WTC11 (cell line): ENCODE measurements around the gene WDR76. TPM values are rescaled to one million over a fixed set of nuclear protein-coding genes. Genes with fewer than 3 reads are reported as not detected.

ENCODE experiments used
- ATAC-seq: fragments of 200-7000 bp; cut with Tn5 transposase; 2 replicates; pipeline ENCODE4 v1.10.0; 2021; ENCODE audit warnings: mild to moderate bottlenecking, moderate library complexity
- CTCF ChIA-PET: fragments of 300-600 bp; sonication (Branson Sonifier 250); formaldehyde crosslinking; loops from one replicate; lab custom pipeline; 2021; ENCODE audit warnings: antibody characterized with exemption; lab: Charles Lee
- POLR2A ChIA-PET: fragments of 350-600 bp; sonication (Branson Sonifier 250); formaldehyde crosslinking; loops from one replicate; lab custom pipeline; 2021; ENCODE audit warnings: antibody characterized with exemption; lab: Charles Lee
- DNase-seq: peaks from one replicate; pipeline ENCODE4 v3.0.0; 2021; ENCODE audit warnings: low spot score
- H3K27ac Mint-ChIP-seq: 2 replicates; pipeline ENCODE4 v1.8.0; 2021; ENCODE audit warnings: mixed read lengths
- H3K27me3 Mint-ChIP-seq: 2 replicates; pipeline ENCODE4 v1.8.0; 2021; ENCODE audit warnings: low read depth, mild to moderate bottlenecking, moderate library complexity, mixed read lengths
- H3K36me3 Mint-ChIP-seq: 2 replicates; pipeline ENCODE4 v1.8.0; 2021; ENCODE audit warnings: mixed read lengths
- H3K4me1 Mint-ChIP-seq: 2 replicates; pipeline ENCODE4 v1.8.0; 2022; ENCODE audit warnings: mixed read lengths
- H3K4me3 Mint-ChIP-seq: 2 replicates; pipeline ENCODE4 v1.8.0; 2021; ENCODE audit warnings: mild to moderate bottlenecking, moderate library complexity, mixed read lengths
- H3K9me3 Mint-ChIP-seq: 2 replicates; pipeline ENCODE4 v1.8.0; 2021; ENCODE audit warnings: mixed read lengths
- ESRRA ChIP-seq: sonication (generic); formaldehyde crosslinking; IDR thresholded peaks from 2 replicates; pipeline ENCODE4 v1.8.1; 2022; ENCODE audit warnings: mild to moderate bottlenecking, missing genetic modification reagents, borderline replicate concordance
- GRHL2 ChIP-seq: fragments of 250-450 bp; sonication (Bioruptor Pico); IDR thresholded peaks from 2 replicates; pipeline ENCODE4 v1.8.0; 2022; ENCODE audit warnings: mild to moderate bottlenecking, moderate library complexity; ENCODE audit not compliant: insufficient replicate concordance, severe bottlenecking
- HMGA2 ChIP-seq: fragments of 250-450 bp; sonication (Bioruptor Pico); IDR thresholded peaks from 2 replicates; pipeline ENCODE4 v1.4.0; 2021; ENCODE audit warnings: mild to moderate bottlenecking, moderate library complexity
- JUN ChIP-seq: sonication (generic); formaldehyde crosslinking; IDR thresholded peaks from 2 replicates; pipeline ENCODE4 v1.8.0; 2023; ENCODE audit warnings: mild to moderate bottlenecking, missing genetic modification reagents
- NFE2L1 ChIP-seq: sonication (generic); formaldehyde crosslinking; IDR thresholded peaks from 2 replicates; pipeline ENCODE4 v1.8.1; 2023; ENCODE audit warnings: missing genetic modification reagents
- NFYB ChIP-seq: sonication (generic); formaldehyde crosslinking; conservative IDR thresholded peaks from 2 replicates; pipeline ENCODE4 v1.8.0; 2022; ENCODE audit warnings: low read depth, missing genetic modification reagents
- RORB ChIP-seq: fragments of 250-450 bp; sonication (Bioruptor Pico); IDR thresholded peaks from 2 replicates; pipeline ENCODE4 v1.9.0; 2021; ENCODE audit warnings: mild to moderate bottlenecking
- TEAD1 ChIP-seq: sonication (generic); formaldehyde crosslinking; IDR thresholded peaks from 2 replicates; pipeline ENCODE4 v1.8.0; 2022; ENCODE audit warnings: mild to moderate bottlenecking, missing genetic modification reagents
- TP53 ChIP-seq: sonication (generic); formaldehyde crosslinking; IDR thresholded peaks from 2 replicates; pipeline ENCODE4 v1.8.1; 2023; ENCODE audit warnings: mild to moderate bottlenecking, missing genetic modification reagents
- total RNA-seq: library from RNA; stranded (reverse); gene quantifications from 3 replicates; pipeline ENCODE4 v1.2.3, GENCODE V29; 2021
- TF ChIP-seq, protein P1 (sequence below): sonication (generic); formaldehyde crosslinking; IDR thresholded peaks from 2 replicates; pipeline ENCODE4 v1.8.0; 2023; ENCODE audit warnings: mild to moderate bottlenecking, missing genetic modification reagents
- TF ChIP-seq, protein P2 (sequence below): sonication (generic); formaldehyde crosslinking; IDR thresholded peaks from 2 replicates; pipeline ENCODE4 v1.8.0; 2022; ENCODE audit warnings: mild to moderate bottlenecking, missing genetic modification reagents
- TF ChIP-seq, protein P3 (sequence below): fragments of 250-450 bp; sonication (Bioruptor Pico); IDR thresholded peaks from 2 replicates; pipeline ENCODE4 v1.8.0; 2021; ENCODE audit warnings: mild to moderate bottlenecking
- TF ChIP-seq, protein P4 (sequence below): sonication (generic); formaldehyde crosslinking; conservative IDR thresholded peaks from 2 replicates; pipeline ENCODE4 v1.8.1; 2023; ENCODE audit warnings: mild to moderate bottlenecking, low read depth, missing genetic modification reagents, moderate library complexity
- TF ChIP-seq, protein P5 (sequence below): fragments of 200-600 bp; IDR thresholded peaks from 2 replicates; pipeline ENCODE4 v1.8.0; 2022; ENCODE audit warnings: antibody characterized with exemption
- TF ChIP-seq, protein P6 (sequence below): sonication (generic); formaldehyde crosslinking; IDR thresholded peaks from 2 replicates; pipeline ENCODE4 v1.8.0; 2022; ENCODE audit warnings: mild to moderate bottlenecking, missing genetic modification reagents
- TF ChIP-seq, protein P7 (sequence below): sonication (generic); formaldehyde crosslinking; IDR thresholded peaks from 2 replicates; pipeline ENCODE4 v1.8.0; 2022; ENCODE audit warnings: mild to moderate bottlenecking, missing genetic modification reagents

The WDR76 gene
- total RNA-seq, 1 experiment from 2014 or later, result 16.2 TPM

DNA sequence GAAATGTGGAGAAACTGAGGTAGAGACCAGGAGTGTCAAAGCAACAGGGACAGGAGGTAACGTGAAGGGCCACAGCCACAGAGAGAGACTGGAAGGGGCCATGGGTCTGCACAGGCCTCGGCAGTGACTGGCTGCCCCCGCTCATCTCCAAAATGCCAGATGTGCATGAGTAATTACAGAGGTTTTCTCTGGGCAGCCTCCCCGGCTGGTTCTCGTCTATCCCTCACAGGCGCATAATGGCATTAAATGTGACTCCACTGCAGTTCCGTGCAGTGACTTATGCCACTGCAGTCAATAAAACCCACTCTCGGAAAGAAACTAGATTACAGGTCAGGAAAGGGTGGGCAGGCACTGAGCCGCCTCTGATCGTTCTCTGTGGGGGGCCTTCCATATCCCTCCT is 74.7 kb downstream of the WDR76 start (continued):
- TF ChIP-seq GRHL2 (CRISPR knock-in tag), result no peak
- TF ChIP-seq JUN (CRISPR knock-in tag), result no peak
- no peak for TF ChIP-seq RORB (CRISPR knock-in tag)
- TF ChIP-seq TP53 (CRISPR knock-in tag), result no peak
- TF ChIP-seq HMGA2, result no peak
- TF ChIP-seq ESRRA (CRISPR knock-in tag), result no peak
- TF ChIP-seq, protein P1, sequence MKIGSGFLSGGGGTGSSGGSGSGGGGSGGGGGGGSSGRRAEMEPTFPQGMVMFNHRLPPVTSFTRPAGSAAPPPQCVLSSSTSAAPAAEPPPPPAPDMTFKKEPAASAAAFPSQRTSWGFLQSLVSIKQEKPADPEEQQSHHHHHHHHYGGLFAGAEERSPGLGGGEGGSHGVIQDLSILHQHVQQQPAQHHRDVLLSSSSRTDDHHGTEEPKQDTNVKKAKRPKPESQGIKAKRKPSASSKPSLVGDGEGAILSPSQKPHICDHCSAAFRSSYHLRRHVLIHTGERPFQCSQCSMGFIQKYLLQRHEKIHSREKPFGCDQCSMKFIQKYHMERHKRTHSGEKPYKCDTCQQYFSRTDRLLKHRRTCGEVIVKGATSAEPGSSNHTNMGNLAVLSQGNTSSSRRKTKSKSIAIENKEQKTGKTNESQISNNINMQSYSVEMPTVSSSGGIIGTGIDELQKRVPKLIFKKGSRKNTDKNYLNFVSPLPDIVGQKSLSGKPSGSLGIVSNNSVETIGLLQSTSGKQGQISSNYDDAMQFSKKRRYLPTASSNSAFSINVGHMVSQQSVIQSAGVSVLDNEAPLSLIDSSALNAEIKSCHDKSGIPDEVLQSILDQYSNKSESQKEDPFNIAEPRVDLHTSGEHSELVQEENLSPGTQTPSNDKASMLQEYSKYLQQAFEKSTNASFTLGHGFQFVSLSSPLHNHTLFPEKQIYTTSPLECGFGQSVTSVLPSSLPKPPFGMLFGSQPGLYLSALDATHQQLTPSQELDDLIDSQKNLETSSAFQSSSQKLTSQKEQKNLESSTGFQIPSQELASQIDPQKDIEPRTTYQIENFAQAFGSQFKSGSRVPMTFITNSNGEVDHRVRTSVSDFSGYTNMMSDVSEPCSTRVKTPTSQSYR (CRISPR knock-in tag), result no peak

DNA sequence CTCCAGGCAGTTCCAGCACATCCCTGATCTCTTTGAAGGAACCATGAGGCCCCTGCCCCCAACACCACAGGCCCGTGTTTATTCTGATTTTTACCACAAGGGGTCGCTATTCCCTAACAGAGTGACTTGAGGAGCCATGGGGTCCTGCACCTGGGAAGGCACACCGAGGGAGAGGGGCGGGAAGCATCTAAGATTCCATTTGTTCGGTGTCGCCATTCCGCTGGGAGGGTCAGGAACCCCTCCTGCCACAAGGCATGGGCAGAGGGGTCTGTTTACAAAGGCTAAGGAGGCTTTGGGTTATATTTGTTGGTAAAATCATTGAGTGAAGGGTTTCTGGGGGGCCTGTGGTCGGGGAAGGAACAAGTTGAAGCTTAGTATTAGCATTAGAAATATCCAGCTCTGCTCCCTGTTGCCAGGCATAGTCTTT is 77.1 kb downstream of the WDR76 start:
- no peaks in the 10 kb centered on the region for H3K27me3 Mint-ChIP-seq
- peaks cover 17% of the 10 kb centered on the region for H3K4me1 Mint-ChIP-seq
- TF ChIP-seq, protein P2, sequence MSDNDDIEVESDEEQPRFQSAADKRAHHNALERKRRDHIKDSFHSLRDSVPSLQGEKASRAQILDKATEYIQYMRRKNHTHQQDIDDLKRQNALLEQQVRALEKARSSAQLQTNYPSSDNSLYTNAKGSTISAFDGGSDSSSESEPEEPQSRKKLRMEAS (CRISPR knock-in tag), result no peak; the same call in 1 of the 2 replicates
- TF ChIP-seq, protein P3, sequence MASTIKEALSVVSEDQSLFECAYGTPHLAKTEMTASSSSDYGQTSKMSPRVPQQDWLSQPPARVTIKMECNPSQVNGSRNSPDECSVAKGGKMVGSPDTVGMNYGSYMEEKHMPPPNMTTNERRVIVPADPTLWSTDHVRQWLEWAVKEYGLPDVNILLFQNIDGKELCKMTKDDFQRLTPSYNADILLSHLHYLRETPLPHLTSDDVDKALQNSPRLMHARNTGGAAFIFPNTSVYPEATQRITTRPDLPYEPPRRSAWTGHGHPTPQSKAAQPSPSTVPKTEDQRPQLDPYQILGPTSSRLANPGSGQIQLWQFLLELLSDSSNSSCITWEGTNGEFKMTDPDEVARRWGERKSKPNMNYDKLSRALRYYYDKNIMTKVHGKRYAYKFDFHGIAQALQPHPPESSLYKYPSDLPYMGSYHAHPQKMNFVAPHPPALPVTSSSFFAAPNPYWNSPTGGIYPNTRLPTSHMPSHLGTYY (CRISPR knock-in tag), result no peak
- TF ChIP-seq, protein P4, sequence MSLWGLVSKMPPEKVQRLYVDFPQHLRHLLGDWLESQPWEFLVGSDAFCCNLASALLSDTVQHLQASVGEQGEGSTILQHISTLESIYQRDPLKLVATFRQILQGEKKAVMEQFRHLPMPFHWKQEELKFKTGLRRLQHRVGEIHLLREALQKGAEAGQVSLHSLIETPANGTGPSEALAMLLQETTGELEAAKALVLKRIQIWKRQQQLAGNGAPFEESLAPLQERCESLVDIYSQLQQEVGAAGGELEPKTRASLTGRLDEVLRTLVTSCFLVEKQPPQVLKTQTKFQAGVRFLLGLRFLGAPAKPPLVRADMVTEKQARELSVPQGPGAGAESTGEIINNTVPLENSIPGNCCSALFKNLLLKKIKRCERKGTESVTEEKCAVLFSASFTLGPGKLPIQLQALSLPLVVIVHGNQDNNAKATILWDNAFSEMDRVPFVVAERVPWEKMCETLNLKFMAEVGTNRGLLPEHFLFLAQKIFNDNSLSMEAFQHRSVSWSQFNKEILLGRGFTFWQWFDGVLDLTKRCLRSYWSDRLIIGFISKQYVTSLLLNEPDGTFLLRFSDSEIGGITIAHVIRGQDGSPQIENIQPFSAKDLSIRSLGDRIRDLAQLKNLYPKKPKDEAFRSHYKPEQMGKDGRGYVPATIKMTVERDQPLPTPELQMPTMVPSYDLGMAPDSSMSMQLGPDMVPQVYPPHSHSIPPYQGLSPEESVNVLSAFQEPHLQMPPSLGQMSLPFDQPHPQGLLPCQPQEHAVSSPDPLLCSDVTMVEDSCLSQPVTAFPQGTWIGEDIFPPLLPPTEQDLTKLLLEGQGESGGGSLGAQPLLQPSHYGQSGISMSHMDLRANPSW (CRISPR knock-in tag), result no peak
- TF ChIP-seq TEAD1 (CRISPR knock-in tag), result peak; percentile 33; the same call in 1 of the 2 replicates
- TF ChIP-seq NFYB, result no peak
- TF ChIP-seq, protein P5, sequence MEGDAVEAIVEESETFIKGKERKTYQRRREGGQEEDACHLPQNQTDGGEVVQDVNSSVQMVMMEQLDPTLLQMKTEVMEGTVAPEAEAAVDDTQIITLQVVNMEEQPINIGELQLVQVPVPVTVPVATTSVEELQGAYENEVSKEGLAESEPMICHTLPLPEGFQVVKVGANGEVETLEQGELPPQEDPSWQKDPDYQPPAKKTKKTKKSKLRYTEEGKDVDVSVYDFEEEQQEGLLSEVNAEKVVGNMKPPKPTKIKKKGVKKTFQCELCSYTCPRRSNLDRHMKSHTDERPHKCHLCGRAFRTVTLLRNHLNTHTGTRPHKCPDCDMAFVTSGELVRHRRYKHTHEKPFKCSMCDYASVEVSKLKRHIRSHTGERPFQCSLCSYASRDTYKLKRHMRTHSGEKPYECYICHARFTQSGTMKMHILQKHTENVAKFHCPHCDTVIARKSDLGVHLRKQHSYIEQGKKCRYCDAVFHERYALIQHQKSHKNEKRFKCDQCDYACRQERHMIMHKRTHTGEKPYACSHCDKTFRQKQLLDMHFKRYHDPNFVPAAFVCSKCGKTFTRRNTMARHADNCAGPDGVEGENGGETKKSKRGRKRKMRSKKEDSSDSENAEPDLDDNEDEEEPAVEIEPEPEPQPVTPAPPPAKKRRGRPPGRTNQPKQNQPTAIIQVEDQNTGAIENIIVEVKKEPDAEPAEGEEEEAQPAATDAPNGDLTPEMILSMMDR, result peak; percentile 91
- no peak for TF ChIP-seq NFE2L1 (CRISPR knock-in tag)
- TF ChIP-seq, protein P6, sequence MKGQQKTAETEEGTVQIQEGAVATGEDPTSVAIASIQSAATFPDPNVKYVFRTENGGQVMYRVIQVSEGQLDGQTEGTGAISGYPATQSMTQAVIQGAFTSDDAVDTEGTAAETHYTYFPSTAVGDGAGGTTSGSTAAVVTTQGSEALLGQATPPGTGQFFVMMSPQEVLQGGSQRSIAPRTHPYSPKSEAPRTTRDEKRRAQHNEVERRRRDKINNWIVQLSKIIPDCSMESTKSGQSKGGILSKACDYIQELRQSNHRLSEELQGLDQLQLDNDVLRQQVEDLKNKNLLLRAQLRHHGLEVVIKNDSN (CRISPR knock-in tag), result 0 out of 2 replicates have a peak, but pooled peaks have one; percentile 18
- TF ChIP-seq, protein P7, sequence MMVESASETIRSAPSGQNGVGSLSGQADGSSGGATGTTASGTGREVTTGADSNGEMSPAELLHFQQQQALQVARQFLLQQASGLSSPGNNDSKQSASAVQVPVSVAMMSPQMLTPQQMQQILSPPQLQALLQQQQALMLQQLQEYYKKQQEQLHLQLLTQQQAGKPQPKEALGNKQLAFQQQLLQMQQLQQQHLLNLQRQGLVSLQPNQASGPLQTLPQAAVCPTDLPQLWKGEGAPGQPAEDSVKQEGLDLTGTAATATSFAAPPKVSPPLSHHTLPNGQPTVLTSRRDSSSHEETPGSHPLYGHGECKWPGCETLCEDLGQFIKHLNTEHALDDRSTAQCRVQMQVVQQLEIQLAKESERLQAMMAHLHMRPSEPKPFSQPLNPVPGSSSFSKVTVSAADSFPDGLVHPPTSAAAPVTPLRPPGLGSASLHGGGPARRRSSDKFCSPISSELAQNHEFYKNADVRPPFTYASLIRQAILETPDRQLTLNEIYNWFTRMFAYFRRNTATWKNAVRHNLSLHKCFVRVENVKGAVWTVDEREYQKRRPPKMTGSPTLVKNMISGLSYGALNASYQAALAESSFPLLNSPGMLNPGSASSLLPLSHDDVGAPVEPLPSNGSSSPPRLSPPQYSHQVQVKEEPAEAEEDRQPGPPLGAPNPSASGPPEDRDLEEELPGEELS (CRISPR knock-in tag), result 0 out of 2 replicates have a peak, but pooled peaks have one; percentile 39
- H3K27ac Mint-ChIP-seq, result no peak overlapping the region; the same call in 1 of the 2 replicates
- peak; percentile 83 for DNase-seq
- ChIA-PET POLR2A (interaction anchor here (0.6 to 1.0 kb wide), 2 partner anchors 14 to 153 kb away, joined by 3 read pairs; no protein-coding TSS in a partner anchor), CTCF (interaction anchor here (0.6 to 4.2 kb wide), 30 partner anchors 11 to 598 kb away, joined by 3 to 66 read pairs (median 4); partner anchors contain the start of genes CTDSPL2, FRMD5 and MFAP1)
- no peaks in the 10 kb centered on the region for H3K9me3 Mint-ChIP-seq
- ATAC-seq, result peak; percentile 96
- no peak overlapping the region for H3K4me3 Mint-ChIP-seq
- H3K36me3 Mint-ChIP-seq, result peaks cover 15% of the 10 kb centered on the region
